Transverse colon (tissue), 4 donors: ENCODE results near the gene OR6C70. TPM values are rescaled to one million over a fixed set of nuclear protein-coding genes. Genes with fewer than 3 reads are reported as not detected.

Experiments
- DNase-seq: peaks from one replicate; pipeline ENCODE4 v3.0.0-alpha.2; 2019
- H3K27ac ChIP-seq, 4 donors: fragments of 200-600 bp; sonication (generic); 2 replicates each; pipeline ENCODE4 v1.5.1; 2016 to 2018; ENCODE audit warnings: inconsistent platforms in 4 of 4
- H3K27me3 ChIP-seq: fragments of 200-600 bp; sonication (generic); 2 replicates; pipeline ENCODE4 v1.5.1; 2017; ENCODE audit warnings: inconsistent platforms
- H3K36me3 ChIP-seq, 4 donors: fragments of 200-600 bp; sonication (generic); 2 replicates each; pipeline ENCODE4 v1.5.1; 2017 to 2019; ENCODE audit warnings: inconsistent platforms in 4 of 4
- H3K4me1 ChIP-seq, 4 donors: fragments of 200-600 bp; sonication (generic); 2 replicates each; pipeline ENCODE4 v1.5.1; 2017 to 2020; ENCODE audit warnings: inconsistent platforms in 4 of 4
- H3K4me3 ChIP-seq, 4 donors: fragments of 200-600 bp; sonication (generic); 1 replicate in 1 of 4; 2 replicates in 3 of 4; pipeline versions ENCODE4 v1.5.1 to v1.6.1; 2017 to 2019; ENCODE audit warnings: inconsistent platforms in 4 of 4
- H3K9me3 ChIP-seq, 2 donors: fragments of 200-600 bp; sonication (generic); 2 replicates each; pipeline ENCODE4 v1.5.1; 2017 to 2019; ENCODE audit warnings: inconsistent platforms in 2 of 2
- EP300 ChIP-seq: sonication (generic); formaldehyde crosslinking; IDR thresholded peaks from one replicate; pipeline ENCODE4 v1.6.1; 2017; ENCODE audit warnings: antibody characterized with exemption, low read depth
- POLR2A ChIP-seq: fragments of 450-650 bp; IDR thresholded peaks from one replicate; pipeline ENCODE4 v1.6.1; 2016; ENCODE audit warnings: antibody characterized with exemption, mild to moderate bottlenecking, moderate library complexity
- POLR2AphosphoS5 ChIP-seq, 3 donors: sonication (generic); formaldehyde crosslinking; IDR thresholded peaks; one replicate each; pipeline ENCODE4 v1.6.1; 2016; ENCODE audit warnings: antibody characterized with exemption in 3 of 3
- WGBS, 2 donors: methylation state at CpG; one replicate each; pipeline ENCODE4 v1.1.5; 2018; ENCODE audit warnings: low coverage in 1 of 2; 5-methylcytosine and 5-hydroxymethylcytosine counted together
- in situ Hi-C, 4 donors: fragments of 200-750 bp; cut with MboI; loops; one replicate each; pipeline versions ENCODE4 v1.15.0 to v1.15.1; 2017; ENCODE audit warnings: low sequenced_read_pairs in 3 of 4, low pct_ligation_motif_present in 1 of 4, low pct_unique_long_range_greater_than_20kb in 1 of 4
- intact Hi-C: fragments of 100-400 bp; cut with DNase I; formaldehyde crosslinking; loops from one replicate; pipeline ENCODE4 v1.15.1; 2023; ENCODE audit warnings: low total_unique reads
- total RNA-seq, 4 donors: library from RNA; depleted of rRNA; stranded (reverse); fragments of >200 nt; gene quantifications; one replicate each; pipeline ENCODE4 v1.1.0, GENCODE V29; 2016
- TF ChIP-seq, protein P1 (sequence below), 5 experiments: fragments of 200-600 bp in 3 of 5; fragments of 450-650 bp in 2 of 5; sonication (generic) in 3 of 5; IDR thresholded peaks; 1 replicate in 2 of 5; 2 replicates in 3 of 5; pipeline ENCODE4 v1.5.1; 2016 to 2017; ENCODE audit warnings: antibody characterized with exemption in 5 of 5, inconsistent platforms in 3 of 5, mild to moderate bottlenecking in 2 of 5, moderate library complexity in 1 of 5

OR6C70 gene
- total RNA-seq, 4 donors from 2014 or later: not detected

DNA sequence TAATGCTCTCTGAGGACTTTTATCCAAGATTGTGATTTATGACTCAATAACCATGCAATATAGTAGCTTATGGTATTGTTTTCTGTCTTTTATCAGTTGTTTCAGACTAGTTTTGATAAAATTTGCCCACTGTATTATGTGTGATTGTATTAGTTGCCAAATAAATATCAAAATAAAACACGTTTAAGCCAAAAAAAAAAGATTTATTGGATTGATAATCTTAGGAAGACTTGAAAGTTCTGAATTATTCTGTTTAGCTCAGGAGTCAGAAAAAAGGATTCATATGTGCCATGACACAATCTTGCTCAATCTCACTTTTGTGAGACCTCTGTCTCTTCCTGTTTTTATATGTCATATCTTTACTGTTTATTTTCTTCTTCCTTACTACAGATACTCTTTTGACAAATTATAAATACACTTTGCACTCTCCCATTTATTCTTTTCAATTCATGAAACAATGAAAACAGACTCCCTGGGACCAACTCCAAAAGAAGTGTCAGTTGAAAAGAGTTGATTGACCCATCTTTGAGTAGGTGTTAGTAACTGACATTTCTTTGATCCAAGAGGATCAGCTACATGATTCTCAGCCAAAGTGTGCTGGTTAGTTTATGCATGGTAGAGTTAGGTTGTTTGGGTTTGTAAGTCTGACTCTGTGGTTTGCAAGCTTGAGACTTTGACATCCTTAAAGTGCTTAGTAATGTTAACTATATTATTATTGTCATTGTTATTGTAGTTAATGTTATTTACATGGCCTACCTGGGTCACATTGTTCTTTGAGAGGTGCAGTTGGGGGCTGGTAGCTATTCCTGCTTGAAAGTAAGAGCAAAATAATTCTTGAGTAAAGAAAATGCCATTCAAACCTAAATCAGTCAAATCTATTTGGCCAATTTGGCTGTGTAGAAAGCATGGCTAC is 41.4 kb downstream of the OR6C70 start:
- 28 to 46% methylated on average over 1 of the region's 1 CpG for WGBS, 2 donors
- no peak for DNase-seq
- in situ Hi-C loops (no loop called here), intact Hi-C loops (no loop called here)
- H3K4me3 ChIP-seq: no peak overlapping the region
- no peaks in the 10 kb centered on the region for H3K4me1 ChIP-seq
- no peak overlapping the region for H3K27ac ChIP-seq
- no peaks in the 10 kb centered on the region for H3K9me3 ChIP-seq
- TF ChIP-seq POLR2A: no peak
- TF ChIP-seq POLR2AphosphoS5 (IDR thresholded peaks at IDR 0.05): no peak
- TF ChIP-seq EP300: no peak
- TF ChIP-seq, protein P1, sequence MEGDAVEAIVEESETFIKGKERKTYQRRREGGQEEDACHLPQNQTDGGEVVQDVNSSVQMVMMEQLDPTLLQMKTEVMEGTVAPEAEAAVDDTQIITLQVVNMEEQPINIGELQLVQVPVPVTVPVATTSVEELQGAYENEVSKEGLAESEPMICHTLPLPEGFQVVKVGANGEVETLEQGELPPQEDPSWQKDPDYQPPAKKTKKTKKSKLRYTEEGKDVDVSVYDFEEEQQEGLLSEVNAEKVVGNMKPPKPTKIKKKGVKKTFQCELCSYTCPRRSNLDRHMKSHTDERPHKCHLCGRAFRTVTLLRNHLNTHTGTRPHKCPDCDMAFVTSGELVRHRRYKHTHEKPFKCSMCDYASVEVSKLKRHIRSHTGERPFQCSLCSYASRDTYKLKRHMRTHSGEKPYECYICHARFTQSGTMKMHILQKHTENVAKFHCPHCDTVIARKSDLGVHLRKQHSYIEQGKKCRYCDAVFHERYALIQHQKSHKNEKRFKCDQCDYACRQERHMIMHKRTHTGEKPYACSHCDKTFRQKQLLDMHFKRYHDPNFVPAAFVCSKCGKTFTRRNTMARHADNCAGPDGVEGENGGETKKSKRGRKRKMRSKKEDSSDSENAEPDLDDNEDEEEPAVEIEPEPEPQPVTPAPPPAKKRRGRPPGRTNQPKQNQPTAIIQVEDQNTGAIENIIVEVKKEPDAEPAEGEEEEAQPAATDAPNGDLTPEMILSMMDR (IDR thresholded peaks at IDR 0.05): no peak
- H3K36me3 ChIP-seq: no peaks in the 10 kb centered on the region
- H3K27me3 ChIP-seq: no peaks in the 10 kb centered on the region

DNA sequence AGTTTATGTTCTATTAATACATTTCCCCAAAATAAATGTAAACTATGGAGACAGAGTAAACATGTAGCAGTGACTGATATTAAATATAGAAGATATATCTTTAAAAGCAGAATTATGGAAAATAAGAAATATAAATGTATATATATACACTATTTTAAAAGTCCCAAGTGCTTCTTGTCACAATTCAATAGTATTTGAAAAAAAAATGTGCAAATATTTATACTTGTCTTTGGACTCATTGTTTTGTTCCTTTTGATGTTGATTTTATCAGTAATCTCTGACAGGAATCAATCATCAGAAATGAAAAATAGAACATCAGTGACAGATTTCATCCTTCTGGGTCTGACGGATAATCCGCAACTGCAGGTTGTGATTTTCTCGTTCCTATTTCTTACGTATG is 44.0 kb downstream of the OR6C70 start, which contains the start of gene OR6C76:
OR6C76 (plus strand) TSS at position 301 of the 400 bp plus-strand sequence; CDS start at position 301, 0 bp downstream.
- TF ChIP-seq POLR2AphosphoS5 (IDR thresholded peaks at IDR 0.05): no peak
- TF ChIP-seq POLR2A: no peak
- TF ChIP-seq, protein P1 (IDR thresholded peaks at IDR 0.05): no peak
- TF ChIP-seq EP300: no peak
- no peak within 1 kb of the TSS for H3K4me3 ChIP-seq
- intact Hi-C loops (no loop called here), in situ Hi-C loops (no loop called here)
- 86 to 89% methylated on average over 4 of the region's 4 CpGs for WGBS, 2 donors
- no peaks in the 10 kb centered on the region for H3K27me3 ChIP-seq
- DNase-seq: no peak
- H3K4me1 ChIP-seq: no peaks in the 10 kb centered on the region
- no peaks in the 10 kb centered on the region for H3K36me3 ChIP-seq
- H3K27ac ChIP-seq: no peak within 1 kb of the TSS
- no peaks in the 10 kb centered on the region for H3K9me3 ChIP-seq

DNA sequence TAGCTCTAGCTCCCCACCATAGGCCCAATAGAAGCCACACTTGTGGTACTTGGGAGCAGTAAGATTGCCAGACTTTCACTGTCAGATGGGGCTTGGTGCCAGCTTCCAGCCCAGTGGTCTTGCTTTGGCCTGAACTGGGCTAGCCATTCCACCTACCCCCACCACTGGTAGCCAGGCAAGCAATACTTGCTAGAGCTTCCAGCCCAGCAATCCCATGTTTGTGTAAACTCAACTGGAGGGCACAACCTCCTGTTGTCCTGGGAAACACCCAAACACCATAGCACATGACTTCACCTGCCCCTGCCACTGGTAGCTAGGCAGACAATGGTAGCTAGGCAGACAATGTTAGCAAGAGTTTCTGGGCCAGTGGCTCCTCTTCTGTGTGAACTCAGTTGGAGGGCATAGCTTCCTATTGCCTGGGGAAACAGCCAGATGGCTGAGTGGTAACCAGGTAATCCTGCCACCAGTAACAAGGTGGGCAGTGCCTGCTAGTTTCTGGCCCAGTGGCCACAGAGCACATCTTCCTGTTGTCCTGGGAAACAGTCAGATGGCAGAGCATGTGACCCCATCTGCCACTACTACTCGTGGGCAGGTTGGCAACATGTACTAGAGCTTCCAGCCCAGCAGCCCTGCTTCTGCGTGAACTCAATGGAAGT is 49.5 kb downstream of the OR6C70 start:
- intact Hi-C loops (no loop called here), in situ Hi-C loops (no loop called here)
- no peaks in the 10 kb centered on the region for H3K9me3 ChIP-seq
- H3K27ac ChIP-seq: no peak overlapping the region
- H3K27me3 ChIP-seq: no peaks in the 10 kb centered on the region
- peaks cover 0 to 1% (median 0%) of the 10 kb centered on the region in 4 donors for H3K4me1 ChIP-seq
- TF ChIP-seq, protein P1 (IDR thresholded peaks at IDR 0.05): no peak
- TF ChIP-seq POLR2AphosphoS5 (IDR thresholded peaks at IDR 0.05): no peak
- no peak overlapping the region for H3K4me3 ChIP-seq
- no peaks in the 10 kb centered on the region for H3K36me3 ChIP-seq
- WGBS, 2 donors: 92% methylated on average over 2 of the region's 2 CpGs; no CpG with 5 or more reads in 1 of the 2 donors
- DNase-seq: no peak

Other genes starting within 250 kb of the OR6C70 start
- gene OR10A7, start 249.1 kb downstream of the OR6C70 start, total RNA-seq: not detected
- gene OR6C74, start 225.5 kb downstream of the OR6C70 start, total RNA-seq: not detected
- gene OR6C6, start 173.6 kb downstream of the OR6C70 start, total RNA-seq: not detected
- gene OR6C1, start 155.8 kb downstream of the OR6C70 start, total RNA-seq: not detected
- gene OR6C3, start 139.4 kb downstream of the OR6C70 start, total RNA-seq: not detected
- gene OR6C75, start 107.2 kb downstream of the OR6C70 start, total RNA-seq: not detected
- gene OR6C65, start 69.6 kb downstream of the OR6C70 start, total RNA-seq: not detected
- not detected for gene OR6C76, start 43.9 kb downstream of the OR6C70 start, total RNA-seq
- gene OR6C2, start 26.1 kb downstream of the OR6C70 start, total RNA-seq: under 1 TPM in 1 of 4 donors, not detected in 3; 0.60 TPM
- gene OR6C68, start 22.2 kb upstream of the OR6C70 start, total RNA-seq: not detected
- gene OR6C4, start 79.5 kb upstream of the OR6C70 start, total RNA-seq: not detected
- not detected for gene OR2AP1, start 102.3 kb upstream of the OR6C70 start, total RNA-seq
- gene OR10P1, start 166.8 kb upstream of the OR6C70 start, total RNA-seq: not detected
- 100 to 1,000 TPM in 1 of 4 donors, 10 to 100 TPM in 3; 14.4 to 125 (median 23.6) TPM for gene ITGA7, start 237.8 kb upstream of the OR6C70 start, total RNA-seq
- 100 to 1,000 TPM; 158 to 494 (median 381) TPM for gene BLOC1S1, start 245.9 kb upstream of the OR6C70 start, total RNA-seq